ENCODE results near the gene GNA12.

DNA sequence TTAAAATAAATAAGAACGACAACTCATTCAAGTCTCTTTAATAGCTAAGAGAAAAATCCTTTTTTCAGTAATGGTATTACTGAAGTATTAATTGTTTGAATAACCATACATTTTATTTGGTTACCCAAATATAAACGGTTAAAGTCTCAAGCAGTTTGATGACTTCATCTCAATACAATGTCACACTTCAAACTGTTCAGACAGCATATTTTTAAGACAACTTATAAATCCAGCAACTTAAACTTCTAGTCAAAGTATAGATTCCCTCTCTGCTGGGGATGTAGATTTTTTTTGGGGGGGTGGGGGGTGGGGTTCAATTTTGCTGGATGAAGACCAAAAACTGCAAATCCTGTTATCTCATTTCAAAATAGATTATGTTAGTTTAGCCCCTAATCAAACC lies 42.0 kb downstream of the GNA12 start:
- TF ChIP-seq, protein P1, sequence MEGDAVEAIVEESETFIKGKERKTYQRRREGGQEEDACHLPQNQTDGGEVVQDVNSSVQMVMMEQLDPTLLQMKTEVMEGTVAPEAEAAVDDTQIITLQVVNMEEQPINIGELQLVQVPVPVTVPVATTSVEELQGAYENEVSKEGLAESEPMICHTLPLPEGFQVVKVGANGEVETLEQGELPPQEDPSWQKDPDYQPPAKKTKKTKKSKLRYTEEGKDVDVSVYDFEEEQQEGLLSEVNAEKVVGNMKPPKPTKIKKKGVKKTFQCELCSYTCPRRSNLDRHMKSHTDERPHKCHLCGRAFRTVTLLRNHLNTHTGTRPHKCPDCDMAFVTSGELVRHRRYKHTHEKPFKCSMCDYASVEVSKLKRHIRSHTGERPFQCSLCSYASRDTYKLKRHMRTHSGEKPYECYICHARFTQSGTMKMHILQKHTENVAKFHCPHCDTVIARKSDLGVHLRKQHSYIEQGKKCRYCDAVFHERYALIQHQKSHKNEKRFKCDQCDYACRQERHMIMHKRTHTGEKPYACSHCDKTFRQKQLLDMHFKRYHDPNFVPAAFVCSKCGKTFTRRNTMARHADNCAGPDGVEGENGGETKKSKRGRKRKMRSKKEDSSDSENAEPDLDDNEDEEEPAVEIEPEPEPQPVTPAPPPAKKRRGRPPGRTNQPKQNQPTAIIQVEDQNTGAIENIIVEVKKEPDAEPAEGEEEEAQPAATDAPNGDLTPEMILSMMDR (IDR thresholded peaks at IDR 0.05 in 4 of 5, conservative IDR thresholded peaks at IDR 0.05 in 1 of 5), result no peak
- no peak for TF ChIP-seq POLR2A (IDR thresholded peaks at IDR 0.05)
